OCI-LY7 (cell line): ENCODE measurements around the gene PXMP4. TPM values are rescaled to one million over a fixed set of nuclear protein-coding genes. Genes with fewer than 3 reads are reported as not detected.

Experiments
- BruUV-seq: library from RNA; stranded (reverse); fragments of 400-500 nt; replicated peaks from 2 replicates; lab custom pipeline; 2021; lab: Mats Ljungman, UMichigan
- CTCF ChIA-PET: fragments of 300-600 bp; sonication (Branson Sonifier 250); formaldehyde crosslinking; loops from one replicate; lab custom pipeline; 2022; ENCODE audit warnings: antibody characterized with exemption; ENCODE audit not compliant: unreplicated experiment; lab: Charles Lee
- POLR2A ChIA-PET: fragments of 300-600 bp; sonication (Branson Sonifier 250); formaldehyde crosslinking; loops from one replicate; lab custom pipeline; 2022; ENCODE audit warnings: antibody characterized with exemption; lab: Charles Lee
- DNase-seq: peaks from one replicate; pipeline ENCODE4 v3.0.0-alpha.2; 2015; ENCODE audit warnings: low spot score
- H2AFZ ChIP-seq: fragments of 200-600 bp; sonication (generic), shearing (Covaris generic); 2 replicates; pipeline ENCODE4 v1.6.1; 2014; ENCODE audit warnings: mild to moderate bottlenecking, antibody characterized with exemption, low read length, moderate library complexity
- H3K27ac ChIP-seq: fragments of 200-600 bp; sonication (generic); 2 replicates; pipeline ENCODE4 v1.5.1; 2014; ENCODE audit warnings: mixed run types, low read depth, mild to moderate bottlenecking, moderate library complexity, low read length, inconsistent platforms; ENCODE audit not compliant: poor library complexity, severe bottlenecking
- H3K36me3 ChIP-seq: fragments of 200-600 bp; sonication (generic); 2 replicates; pipeline ENCODE4 v1.6.1; 2014; ENCODE audit warnings: mild to moderate bottlenecking, antibody characterized with exemption, low read length, moderate library complexity, mixed read lengths; ENCODE audit not compliant: insufficient read depth
- H3K4me1 ChIP-seq: fragments of 200-600 bp; sonication (generic); 2 replicates; pipeline ENCODE4 v1.5.1; 2014; ENCODE audit warnings: mild to moderate bottlenecking, low read length; ENCODE audit not compliant: insufficient read depth, poor library complexity, severe bottlenecking
- H3K4me2 ChIP-seq: fragments of 200-600 bp; sonication (generic); 2 replicates; pipeline ENCODE4 v1.6.1; 2014; ENCODE audit warnings: mild to moderate bottlenecking, low read length
- H3K4me3 ChIP-seq: fragments of 200-600 bp; sonication (generic); 2 replicates; pipeline ENCODE4 v1.5.1; 2014; ENCODE audit warnings: mild to moderate bottlenecking, low read depth, low read length; ENCODE audit not compliant: poor library complexity, severe bottlenecking
- H3K79me2 ChIP-seq: fragments of 200-600 bp; sonication (generic); 2 replicates; pipeline ENCODE4 v1.6.1; 2016; ENCODE audit warnings: low read depth, mild to moderate bottlenecking, low read length, moderate library complexity, mixed read lengths; ENCODE audit not compliant: insufficient read depth
- H3K9me2 ChIP-seq: fragments of 200-600 bp; sonication (generic); 2 replicates; pipeline ENCODE4 v1.6.1; 2016; ENCODE audit warnings: mild to moderate bottlenecking, low read length, mixed read lengths; ENCODE audit not compliant: insufficient read depth
- H3K9me3 ChIP-seq: fragments of 200-600 bp; sonication (generic); 2 replicates; pipeline ENCODE4 v1.6.1; 2014; ENCODE audit warnings: mild to moderate bottlenecking, mixed run types, low read length, mixed read lengths
- H4K20me1 ChIP-seq: fragments of 200-600 bp; sonication (generic); 2 replicates; pipeline ENCODE4 v1.6.1; 2014; ENCODE audit warnings: mild to moderate bottlenecking, antibody characterized with exemption, low read length, moderate library complexity, mixed read lengths; ENCODE audit not compliant: insufficient read depth
- EZH2phosphoT487 ChIP-seq: fragments of 200-600 bp; sonication (generic); IDR thresholded peaks from 2 replicates; pipeline ENCODE4 v1.6.1; 2018; ENCODE audit warnings: low read depth, borderline replicate concordance, mild to moderate bottlenecking, mixed run types, antibody characterized with exemption, low read length, moderate library complexity, mixed read lengths
- intact Hi-C: fragments of 100-400 bp; cut with micrococcal nuclease; formaldehyde crosslinking; loops from one replicate; pipeline ENCODE4 v1.10.0; 2022; ENCODE audit not compliant: unreplicated experiment
- total RNA-seq, 2 experiments: library from RNA; depleted of rRNA in 1 of 2; stranded (reverse); fragments of >200 nt in 1 of 2; shearing (Covaris generic) in 1 of 2; gene quantifications; 2 replicates each; pipeline ENCODE4 v1.2.3, GENCODE V29; 2014 to 2022
- TF ChIP-seq, protein P1 (sequence below): fragments of 200-600 bp; sonication (generic); conservative IDR thresholded peaks from 2 replicates; pipeline ENCODE4 v1.5.1; 2014; ENCODE audit warnings: mild to moderate bottlenecking, antibody characterized with exemption, low read length, moderate library complexity, mixed read lengths

The PXMP4 gene
- total RNA-seq, 2 experiments from 2014 or later = 3.1 to 8.2 TPM

DNA sequence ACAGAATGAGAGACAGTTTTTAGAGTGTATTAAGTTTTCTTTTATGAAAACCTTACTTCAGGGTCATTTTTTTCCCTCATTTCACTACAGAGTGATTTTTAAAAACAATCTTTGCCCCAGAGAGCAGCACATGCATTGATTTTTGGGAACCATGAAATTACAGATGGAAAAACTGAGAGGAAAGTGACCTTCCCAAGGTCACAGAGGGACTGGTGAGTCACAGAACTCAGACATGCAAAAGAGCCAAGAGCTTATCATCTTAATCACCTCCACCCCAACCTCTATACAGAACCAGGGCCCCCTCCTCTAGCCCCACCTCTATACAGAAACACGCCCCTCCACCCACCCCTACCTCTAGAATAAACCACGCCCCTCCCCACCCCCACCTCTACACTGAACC lies 10.7 kb downstream of the PXMP4 start:
- H2AFZ ChIP-seq = no peak overlapping the region
- intact Hi-C loops = no loop called here
- DNase-seq = no peak
- peaks cover 5% of the 10 kb centered on the region for H3K4me1 ChIP-seq
- no peaks in the 10 kb centered on the region for H3K79me2 ChIP-seq
- BruUV-seq = no TSS peak
- no peaks in the 10 kb centered on the region for H3K36me3 ChIP-seq
- H4K20me1 ChIP-seq = no peaks in the 10 kb centered on the region
- no peaks in the 10 kb centered on the region for H3K9me3 ChIP-seq
- no peak overlapping the region for H3K27ac ChIP-seq
- no peaks in the 10 kb centered on the region for H3K9me2 ChIP-seq
- POLR2A ChIA-PET = interaction anchor here (0.5 to 0.6 kb wide), 2 partner anchors 16 to 52 kb away, joined by 4 to 5 read pairs; no protein-coding TSS in a partner anchor
- no peak overlapping the region for H3K4me3 ChIP-seq
- no peak for TF ChIP-seq EZH2phosphoT487
- TF ChIP-seq, protein P1, sequence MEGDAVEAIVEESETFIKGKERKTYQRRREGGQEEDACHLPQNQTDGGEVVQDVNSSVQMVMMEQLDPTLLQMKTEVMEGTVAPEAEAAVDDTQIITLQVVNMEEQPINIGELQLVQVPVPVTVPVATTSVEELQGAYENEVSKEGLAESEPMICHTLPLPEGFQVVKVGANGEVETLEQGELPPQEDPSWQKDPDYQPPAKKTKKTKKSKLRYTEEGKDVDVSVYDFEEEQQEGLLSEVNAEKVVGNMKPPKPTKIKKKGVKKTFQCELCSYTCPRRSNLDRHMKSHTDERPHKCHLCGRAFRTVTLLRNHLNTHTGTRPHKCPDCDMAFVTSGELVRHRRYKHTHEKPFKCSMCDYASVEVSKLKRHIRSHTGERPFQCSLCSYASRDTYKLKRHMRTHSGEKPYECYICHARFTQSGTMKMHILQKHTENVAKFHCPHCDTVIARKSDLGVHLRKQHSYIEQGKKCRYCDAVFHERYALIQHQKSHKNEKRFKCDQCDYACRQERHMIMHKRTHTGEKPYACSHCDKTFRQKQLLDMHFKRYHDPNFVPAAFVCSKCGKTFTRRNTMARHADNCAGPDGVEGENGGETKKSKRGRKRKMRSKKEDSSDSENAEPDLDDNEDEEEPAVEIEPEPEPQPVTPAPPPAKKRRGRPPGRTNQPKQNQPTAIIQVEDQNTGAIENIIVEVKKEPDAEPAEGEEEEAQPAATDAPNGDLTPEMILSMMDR = no peak
- CTCF ChIA-PET = no interaction called here
- no peak overlapping the region for H3K4me2 ChIP-seq

DNA sequence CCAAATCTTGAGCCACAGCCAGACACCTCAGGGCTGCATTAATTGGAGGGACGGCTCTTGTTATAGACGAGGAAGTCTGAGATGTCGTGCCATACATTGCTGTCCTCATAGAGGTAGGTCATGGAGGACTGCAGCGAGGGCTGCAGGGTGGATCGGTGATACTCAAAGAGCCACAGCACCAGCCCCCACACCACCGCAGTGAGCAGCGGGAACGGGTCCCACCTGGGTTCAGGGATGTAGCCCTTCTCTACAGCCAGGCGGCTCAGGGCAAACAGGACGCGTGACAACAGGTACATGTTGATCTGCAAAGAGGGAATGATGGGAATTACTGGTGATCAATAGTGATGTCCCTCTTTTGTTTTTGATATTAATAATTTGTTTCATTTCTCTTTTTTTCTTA lies 12.4 kb downstream of the PXMP4 start:
- TF ChIP-seq, protein P1 = no peak
- TF ChIP-seq EZH2phosphoT487 = no peak
- Histone ChIP-seq H3K4me2 (no peak overlapping the region), H3K79me2 (no peaks in the 10 kb centered on the region), H3K4me3 (no peak overlapping the region), H3K9me3 (no peaks in the 10 kb centered on the region), H3K9me2 (no peaks in the 10 kb centered on the region), H3K27ac (no peak overlapping the region), H2AFZ (no peak overlapping the region), H3K36me3 (no peaks in the 10 kb centered on the region), H3K4me1 (peaks cover 5% of the 10 kb centered on the region), H4K20me1 (no peaks in the 10 kb centered on the region)
- no peak for DNase-seq
- CTCF ChIA-PET = no interaction called here
- POLR2A ChIA-PET = no interaction called here
- no TSS peak for BruUV-seq
- intact Hi-C loops = no loop called here

DNA sequence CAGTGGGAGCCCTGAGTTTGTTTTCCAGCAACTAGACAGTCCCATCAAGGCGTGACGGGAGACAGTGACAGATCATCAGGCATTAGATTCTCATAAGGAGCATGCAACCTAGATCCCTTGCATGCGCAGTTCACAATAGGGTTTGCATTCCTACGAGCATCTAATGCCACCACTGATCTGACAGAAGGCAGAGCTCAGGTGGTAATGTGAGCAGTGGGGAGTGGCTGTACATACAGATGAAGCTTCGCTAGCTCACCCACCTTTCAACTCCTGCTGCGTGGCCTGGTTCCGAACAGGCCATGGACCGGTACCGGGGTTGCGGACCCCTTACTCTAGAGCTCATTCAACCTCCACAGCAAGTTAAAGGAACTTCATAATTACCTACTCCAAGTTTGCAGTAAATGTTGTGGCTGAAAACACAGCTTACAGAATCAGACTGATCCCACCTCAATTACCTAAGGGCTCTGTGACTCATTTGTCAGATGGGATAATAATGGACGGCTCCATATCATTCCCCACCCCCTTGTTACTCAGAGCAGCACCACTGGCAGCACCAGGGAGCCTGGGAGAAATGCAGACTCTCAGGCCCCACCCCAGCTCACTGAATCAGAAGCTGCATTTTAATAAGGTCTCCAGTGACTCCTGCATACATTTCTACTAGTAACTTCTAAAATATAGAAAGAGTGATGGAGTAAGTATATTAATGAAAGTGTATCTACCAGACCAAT lies 15.7 kb downstream of the PXMP4 start:
- BruUV-seq = no TSS peak
- Histone ChIP-seq H3K9me2 (no peaks in the 10 kb centered on the region), H3K4me1 (peaks cover 5% of the 10 kb centered on the region), H4K20me1 (no peaks in the 10 kb centered on the region), H3K79me2 (no peaks in the 10 kb centered on the region), H3K36me3 (no peaks in the 10 kb centered on the region), H3K4me2 (no peak overlapping the region), H3K9me3 (no peaks in the 10 kb centered on the region), H3K27ac (no peak overlapping the region), H2AFZ (no peak overlapping the region), H3K4me3 (no peak overlapping the region)
- POLR2A ChIA-PET = interaction anchor here (0.6 to 1.3 kb wide), 4 partner anchors 11 to 36 kb away, joined by 3 to 5 read pairs (median 4); no protein-coding TSS in a partner anchor
- TF ChIP-seq EZH2phosphoT487 = no peak
- TF ChIP-seq, protein P1 = no peak
- DNase-seq = no peak
- intact Hi-C loops = no loop called here
- CTCF ChIA-PET = no interaction called here
